ENCODE results near the gene RTTN.
"Not testable (repeated sequence)": the region's sequence is repeated elsewhere in the genome, so short reads cannot be mapped to it uniquely, and the experiment has no call there.

RTTN gene

DNA sequence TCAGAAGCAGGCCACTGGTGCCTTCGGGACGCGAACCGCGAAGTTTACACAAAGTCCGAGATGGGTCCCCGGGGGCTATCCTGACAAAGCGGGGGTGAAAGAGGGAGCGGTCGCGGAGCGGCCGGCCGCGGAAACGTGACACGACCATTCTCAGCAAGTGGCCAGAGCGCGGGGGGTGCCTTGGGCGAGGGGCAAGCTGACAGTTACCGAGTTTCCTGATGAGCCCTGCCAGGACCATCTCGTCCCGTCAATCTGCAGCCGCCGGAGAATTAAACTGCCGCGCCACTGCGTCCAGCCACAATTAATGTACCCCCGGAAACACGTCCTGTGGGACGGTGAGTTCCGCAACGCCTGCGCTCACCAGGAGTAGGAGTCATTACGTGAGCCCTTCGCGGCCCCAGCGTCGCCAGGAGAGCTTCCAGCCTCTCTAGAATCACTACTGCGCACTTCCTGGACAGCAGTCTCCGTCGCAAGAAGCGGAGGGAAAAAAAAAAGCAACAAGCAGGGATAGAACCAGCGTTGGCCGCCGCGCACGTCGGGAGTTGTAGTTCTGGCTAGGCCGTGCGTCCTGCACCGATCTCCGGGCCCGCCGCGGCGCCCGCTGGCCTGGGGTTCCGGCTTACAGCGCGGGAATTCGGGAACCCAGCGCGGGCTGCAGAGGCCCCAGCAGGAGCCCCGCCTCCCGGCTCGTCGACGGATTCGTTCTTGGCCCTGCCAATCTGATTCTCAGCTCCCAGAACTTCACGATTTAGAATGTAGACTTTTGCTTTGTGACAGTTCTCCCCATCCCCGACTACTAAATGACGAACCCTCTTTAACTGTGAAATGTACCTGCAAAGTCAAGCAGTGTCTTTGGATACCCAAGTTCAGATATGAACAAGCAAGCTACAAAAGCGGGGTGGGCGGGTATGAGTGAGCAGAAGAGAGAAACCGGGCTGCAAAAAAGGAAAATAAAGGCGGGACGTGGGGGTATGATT lies at the start of gene RTTN:
Gene RTTN, minus strand, starts transcription at position 267 of the 977 bp plus-strand sequence. Its CDS starts 29 bp downstream, at position 238.
- DNase-seq (ENCODE audit: low spot score) = peak; percentile 94

DNA sequence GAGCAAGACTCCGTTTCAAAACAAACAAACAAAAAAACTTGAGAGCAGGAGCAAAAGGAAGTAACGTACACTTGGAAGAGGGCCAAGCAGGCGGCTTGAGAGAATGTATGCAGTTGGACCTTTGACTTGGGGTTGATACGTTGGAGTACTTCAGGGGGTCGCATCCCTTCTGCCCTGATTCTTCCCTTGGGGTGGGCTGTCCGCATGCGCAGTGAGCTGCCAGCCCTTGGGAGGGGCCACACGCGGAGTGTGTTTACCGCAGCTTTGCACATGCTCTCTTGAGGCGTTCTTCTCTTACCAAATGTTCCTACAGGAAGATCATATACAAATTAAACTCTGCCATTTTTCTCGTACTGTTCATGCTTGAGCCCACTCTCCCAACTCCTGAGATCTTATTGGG lies 45.3 kb upstream of the RTTN start:
- DNase-seq (ENCODE audit: low spot score) = no peak

GRCh38 chr18:70249861-70250260 lies 44.4 kb upstream of the RTTN start:
- DNase-seq (ENCODE audit: low spot score) = not testable (repeated sequence)

DNA sequence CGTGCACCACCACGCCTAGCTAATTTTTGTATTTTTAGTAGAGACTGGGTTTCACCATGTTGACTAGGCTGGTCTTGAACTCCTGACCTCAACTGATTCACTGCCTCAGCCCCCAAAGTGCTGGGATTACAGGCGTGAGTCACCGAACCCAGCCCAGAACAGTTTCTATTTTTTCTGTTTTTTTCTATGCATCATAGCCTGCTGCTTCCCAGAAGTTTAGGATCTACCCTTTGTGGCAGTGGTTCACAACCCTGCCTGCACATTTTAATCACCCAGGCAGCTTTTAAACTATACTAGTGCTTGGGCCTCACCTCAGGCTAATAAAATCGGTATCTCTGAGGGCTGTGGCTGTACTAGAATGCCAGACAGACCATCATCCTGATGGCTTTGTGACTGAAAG lies 43.6 kb upstream of the RTTN start:
- no peak for DNase-seq (ENCODE audit: low spot score)

DNA sequence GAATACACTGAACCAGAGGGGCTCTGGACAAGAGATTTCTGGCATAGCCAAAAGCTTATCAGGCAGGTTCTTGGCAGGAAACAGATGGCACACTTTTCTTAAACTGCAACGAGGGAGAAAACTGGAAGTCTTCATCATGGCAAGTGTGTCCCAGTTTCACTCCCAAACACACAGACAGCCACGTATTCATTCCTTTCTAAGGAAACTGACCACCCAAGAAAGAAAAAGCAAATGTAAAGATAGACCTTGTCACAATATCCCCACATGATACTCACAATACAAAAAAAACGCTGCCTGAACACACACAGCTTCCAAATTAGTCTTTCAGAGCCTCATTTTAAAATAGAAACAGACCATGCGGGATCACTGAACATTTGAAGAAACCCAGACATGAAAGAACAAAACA lies 40.6 kb upstream of the RTTN start:
- DNase-seq (ENCODE audit: low spot score) = peak; percentile 46

DNA sequence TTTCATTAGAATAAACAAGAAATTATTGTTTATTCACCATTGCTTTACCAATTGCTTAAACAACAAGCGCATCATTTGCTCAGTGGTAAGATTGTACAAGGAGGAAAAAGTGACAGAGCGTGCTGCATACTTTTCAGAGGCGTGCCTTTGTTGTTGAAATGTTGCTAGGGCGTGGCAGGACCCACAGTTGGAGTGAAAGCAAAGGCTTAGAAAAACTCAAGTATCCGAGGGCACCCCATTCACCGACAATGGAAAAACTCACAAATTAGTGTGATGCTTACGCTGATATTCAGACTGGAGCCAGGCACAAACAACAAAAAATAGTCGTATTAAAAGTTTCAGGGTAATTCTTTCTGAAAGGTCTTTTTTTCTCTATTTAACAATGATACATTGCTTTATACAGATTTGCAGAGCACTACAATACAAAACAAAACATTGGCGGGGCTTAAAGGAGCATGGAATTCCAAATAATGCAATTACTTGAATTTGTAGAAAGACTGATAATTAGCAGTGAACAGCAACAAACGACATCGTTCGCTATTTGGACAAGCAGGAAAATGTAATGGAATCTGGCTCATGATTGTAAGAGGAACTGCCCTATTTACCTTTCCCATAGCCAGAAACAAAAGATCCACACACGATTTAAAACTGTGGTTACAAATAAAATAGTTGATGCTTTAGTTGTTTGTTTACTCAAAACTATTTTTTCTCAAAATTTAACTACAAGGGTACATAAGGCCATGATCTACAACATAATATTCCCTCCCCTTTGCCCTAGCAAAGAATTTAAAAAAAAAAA lies 37.8 kb upstream of the RTTN start:
- no peak for DNase-seq (ENCODE audit: low spot score)

GRCh38 chr18:70236921-70237320 lies 31.4 kb upstream of the RTTN start:
- DNase-seq (ENCODE audit: low spot score) = not testable (repeated sequence)

DNA sequence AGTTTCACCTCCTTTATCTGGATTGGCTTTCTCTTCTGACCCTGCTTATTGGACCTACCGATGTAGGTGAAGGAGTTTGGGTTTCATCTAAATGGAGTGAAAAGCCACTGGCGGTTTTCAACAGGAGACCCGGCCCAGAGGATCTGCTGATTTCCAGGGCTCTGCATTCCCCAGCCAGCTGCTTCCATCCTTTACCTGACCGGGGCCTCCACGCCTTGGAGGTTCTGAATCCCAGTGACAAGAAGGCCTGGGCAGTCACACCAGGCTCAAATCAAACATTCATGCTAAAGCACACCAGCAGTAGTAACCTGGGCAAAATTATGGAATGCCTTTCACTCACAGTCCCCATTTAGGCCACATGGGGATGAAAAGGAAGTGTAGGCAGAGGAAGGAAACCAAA lies 30.0 kb upstream of the RTTN start:
- DNase-seq (ENCODE audit: low spot score) = no peak

DNA sequence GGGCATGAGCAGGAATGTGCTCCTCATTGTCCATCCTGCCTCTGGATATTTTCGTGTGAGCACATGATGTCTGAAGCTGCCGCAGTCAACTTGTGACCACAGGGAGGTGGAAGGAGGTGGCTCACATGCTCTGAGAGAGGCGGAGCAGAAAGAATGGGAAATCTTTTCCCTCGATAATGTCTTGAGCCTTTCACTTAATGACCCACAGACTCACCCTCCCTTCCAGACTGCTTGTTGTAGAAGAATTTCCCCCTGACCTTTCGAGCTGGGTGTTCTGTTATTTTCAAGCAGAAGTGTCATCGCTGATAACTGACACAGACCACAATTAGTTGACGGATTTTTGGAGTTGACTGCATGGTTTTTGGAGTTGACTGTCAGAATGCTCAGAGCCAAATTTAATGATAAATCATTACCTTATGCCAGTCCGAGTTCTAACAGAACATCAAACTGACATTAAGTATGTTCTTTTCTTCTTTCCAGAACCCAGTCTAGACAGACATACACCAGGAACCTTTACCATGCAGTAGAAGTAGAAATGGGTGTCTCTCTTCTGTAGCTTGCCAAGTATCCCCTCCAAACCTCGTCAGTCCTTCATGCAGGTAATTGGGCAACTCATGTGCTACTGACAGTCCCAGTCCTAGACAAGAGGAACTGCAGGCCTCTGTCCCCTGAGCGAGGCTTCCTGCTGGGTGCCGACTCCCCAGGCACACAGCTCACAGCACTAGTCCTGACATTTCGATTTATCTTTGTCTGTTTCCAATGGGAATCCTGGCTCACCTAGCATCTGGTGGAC lies 29.4 kb upstream of the RTTN start:
- peak; percentile 32 for DNase-seq (ENCODE audit: low spot score)

DNA sequence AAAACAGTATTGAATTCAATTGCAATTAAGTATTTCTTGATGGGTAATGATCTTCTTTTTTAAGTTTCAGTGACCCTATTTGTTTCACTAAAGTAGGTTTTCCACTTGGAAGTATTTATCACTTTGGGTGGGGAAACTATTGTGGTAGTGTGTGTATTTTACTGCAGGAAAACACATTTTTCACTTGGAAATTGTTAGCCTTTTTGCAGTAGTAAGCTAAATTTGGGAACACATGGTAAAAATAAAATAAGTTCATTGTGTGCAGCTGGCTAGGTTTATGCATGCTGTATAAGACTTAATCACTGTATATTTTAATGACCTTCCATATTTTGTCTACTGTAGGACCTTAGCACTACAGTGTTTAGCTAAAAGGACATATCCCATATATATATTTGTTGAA lies 28.5 kb upstream of the RTTN start:
- no peak for DNase-seq (ENCODE audit: low spot score)

GRCh38 chr18:70232261-70232660 lies 26.8 kb upstream of the RTTN start:
- no peak for DNase-seq (ENCODE audit: low spot score)

DNA sequence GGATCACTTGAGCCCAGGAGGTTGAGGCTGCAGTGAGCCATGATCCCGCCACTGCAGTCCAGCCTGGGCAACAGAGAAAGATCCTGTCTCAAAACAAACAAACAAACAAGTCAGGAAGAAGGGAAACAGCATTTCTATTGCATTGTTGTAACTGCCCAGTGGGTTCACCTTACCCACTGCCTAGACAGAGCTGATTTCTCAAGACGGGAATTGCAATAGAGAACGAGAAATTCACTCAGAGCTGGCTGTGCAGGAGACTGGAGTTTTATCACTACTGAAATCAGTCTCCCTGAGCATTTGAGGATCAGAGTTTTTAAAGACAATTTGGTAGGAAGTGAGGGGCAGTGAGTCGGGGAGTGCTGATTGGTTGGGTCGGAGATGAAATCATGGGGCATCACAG lies 24.2 kb upstream of the RTTN start:
- no peak for DNase-seq (ENCODE audit: low spot score)

- DNase-seq (ENCODE audit: low spot score) = no peak
Measured at GRCh38 chr18:70228536-70228935, 23.0 kb upstream of the RTTN start.

GRCh38 chr18:70227438-70227837 lies 22.0 kb upstream of the RTTN start:
- DNase-seq (ENCODE audit: low spot score) = no peak

GRCh38 chr18:70221915-70222278 lies 16.4 kb upstream of the RTTN start:
- peak; percentile 14 for DNase-seq (ENCODE audit: low spot score)

DNA sequence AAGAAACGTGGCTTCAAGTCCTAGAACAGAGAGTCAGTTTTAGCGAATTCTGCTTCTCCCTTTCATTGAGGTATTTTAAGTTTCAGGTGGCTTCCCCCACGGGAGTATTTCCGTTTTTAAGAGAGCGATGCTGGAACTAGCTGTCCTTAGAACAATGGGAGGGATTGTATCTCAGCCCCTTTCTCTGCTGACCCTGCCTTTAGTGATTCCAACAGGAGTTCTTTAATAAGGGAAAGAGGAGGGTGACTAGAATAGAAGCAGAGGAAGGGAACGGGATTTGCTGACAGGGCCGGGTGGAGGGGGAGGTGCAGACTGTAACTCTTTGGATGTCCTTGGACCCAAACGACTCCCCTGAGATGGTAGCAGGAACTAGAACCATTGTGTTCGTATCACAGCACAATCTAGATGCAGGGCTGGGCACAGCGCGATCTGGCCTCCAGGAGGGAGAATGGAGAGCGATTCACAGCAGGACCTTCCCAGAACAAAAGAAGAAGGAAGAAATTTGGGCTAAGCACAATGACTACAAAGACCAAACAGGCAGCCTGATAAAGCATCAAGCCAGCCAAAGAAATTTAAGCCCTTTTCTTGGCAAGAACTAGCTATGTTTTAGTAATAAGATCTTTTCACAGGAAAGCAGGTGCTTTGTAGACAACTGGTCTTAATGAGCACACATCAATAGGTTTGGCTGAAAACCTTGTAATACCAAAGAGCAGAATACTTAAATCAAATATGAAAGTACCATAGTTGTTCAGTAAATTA lies 15.8 kb upstream of the RTTN start:
- DNase-seq (ENCODE audit: low spot score) = peak; percentile 50

DNA sequence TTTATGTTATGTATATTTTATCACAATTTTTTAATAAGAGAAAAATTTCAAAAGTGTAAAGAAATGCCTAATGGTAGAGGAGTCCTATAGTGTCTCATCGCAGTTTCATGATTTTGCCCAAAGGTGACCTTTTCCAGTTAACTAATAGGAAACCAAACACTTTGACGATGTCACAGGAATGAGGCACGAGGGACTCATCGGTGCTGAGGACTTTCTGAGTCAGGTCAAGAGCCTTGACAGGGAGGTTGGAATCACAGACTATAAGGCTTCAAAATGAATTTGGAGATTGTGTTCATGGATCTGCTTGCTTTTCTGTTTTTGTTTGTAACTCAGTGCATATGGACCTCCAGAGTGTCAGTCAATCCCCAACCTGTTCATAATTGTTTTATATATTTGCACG lies 15.1 kb upstream of the RTTN start:
- no peak for DNase-seq (ENCODE audit: low spot score)

GRCh38 chr18:70219688-70220087 lies 14.2 kb upstream of the RTTN start:
- no peak for DNase-seq (ENCODE audit: low spot score)

GRCh38 chr18:70216788-70217187 lies 11.3 kb upstream of the RTTN start:
- no peak for DNase-seq (ENCODE audit: low spot score)

DNA sequence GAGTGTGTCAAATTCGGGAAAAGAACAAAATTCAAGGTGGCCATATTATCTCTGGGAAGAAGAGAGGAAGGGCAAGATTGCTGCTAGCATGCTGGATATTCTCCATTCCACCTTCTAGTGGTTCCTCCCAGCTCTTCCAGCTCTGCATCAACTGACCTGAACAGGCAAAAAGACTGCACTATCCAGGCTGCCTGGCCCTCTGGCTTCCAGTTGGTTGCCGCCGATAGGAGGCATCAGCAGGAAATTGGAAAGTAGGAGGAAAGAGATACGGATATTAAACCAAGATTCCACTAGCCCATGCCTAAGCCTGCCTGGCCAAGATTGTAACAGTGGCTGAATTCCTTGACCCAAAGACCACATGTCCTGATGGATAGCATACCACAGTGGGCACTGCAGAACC lies 1.7 kb upstream of the RTTN start:
- DNase-seq (ENCODE audit: low spot score) = no peak

GRCh38 chr18:70200286-70200685 lies 5.2 kb downstream of the RTTN start:
- no peak for DNase-seq (ENCODE audit: low spot score)
